Measurements from ENCODE around the gene RNF144A.

DNA sequence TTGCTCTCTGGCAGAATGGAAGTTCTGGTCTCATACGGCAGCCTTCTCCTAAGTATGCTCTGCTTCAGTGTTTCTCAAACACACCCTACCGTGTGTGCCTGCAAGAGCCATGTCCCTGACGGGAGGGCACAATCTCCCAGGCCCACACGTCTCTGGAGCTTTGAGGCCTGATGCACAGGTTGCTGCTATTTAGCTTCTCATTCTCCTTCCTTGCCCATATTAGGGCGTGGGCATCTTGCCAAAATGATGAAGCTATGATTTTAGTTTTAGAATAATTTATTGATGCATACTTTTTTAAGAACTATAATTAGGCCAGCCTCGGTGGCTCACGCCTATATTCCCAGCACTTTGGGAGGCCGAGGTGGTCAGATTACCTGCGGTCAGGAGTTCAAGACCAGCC, 107.9 kb downstream of the RNF144A start:
- TF ChIP-seq POLR2A (IDR thresholded peaks at IDR 0.05) (no peak), EP300 (IDR thresholded peaks at IDR 0.05) (no peak)
- TF ChIP-seq, protein P1, sequence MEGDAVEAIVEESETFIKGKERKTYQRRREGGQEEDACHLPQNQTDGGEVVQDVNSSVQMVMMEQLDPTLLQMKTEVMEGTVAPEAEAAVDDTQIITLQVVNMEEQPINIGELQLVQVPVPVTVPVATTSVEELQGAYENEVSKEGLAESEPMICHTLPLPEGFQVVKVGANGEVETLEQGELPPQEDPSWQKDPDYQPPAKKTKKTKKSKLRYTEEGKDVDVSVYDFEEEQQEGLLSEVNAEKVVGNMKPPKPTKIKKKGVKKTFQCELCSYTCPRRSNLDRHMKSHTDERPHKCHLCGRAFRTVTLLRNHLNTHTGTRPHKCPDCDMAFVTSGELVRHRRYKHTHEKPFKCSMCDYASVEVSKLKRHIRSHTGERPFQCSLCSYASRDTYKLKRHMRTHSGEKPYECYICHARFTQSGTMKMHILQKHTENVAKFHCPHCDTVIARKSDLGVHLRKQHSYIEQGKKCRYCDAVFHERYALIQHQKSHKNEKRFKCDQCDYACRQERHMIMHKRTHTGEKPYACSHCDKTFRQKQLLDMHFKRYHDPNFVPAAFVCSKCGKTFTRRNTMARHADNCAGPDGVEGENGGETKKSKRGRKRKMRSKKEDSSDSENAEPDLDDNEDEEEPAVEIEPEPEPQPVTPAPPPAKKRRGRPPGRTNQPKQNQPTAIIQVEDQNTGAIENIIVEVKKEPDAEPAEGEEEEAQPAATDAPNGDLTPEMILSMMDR (IDR thresholded peaks at IDR 0.05) = no peak

Data from tibial nerve (tissue), 4 donors.